BLaER1 treated with 17β-estradiol and CSF1 and Interleukin-3, amounts not matched to agents 10 nM and 100 nM (cell line): ENCODE data around the gene POU5F2.

Experiments
- H3K27ac ChIP-seq, 11 experiments: shearing (Covaris generic); formaldehyde crosslinking; 2 replicates each; pipeline ENCODE4 v1.8.1; 2022
- H3K27me3 ChIP-seq, 11 experiments: shearing (Covaris generic); formaldehyde crosslinking; 2 replicates each; pipeline ENCODE4 v1.8.1; 2022
- H3K36me3 ChIP-seq, 11 experiments: shearing (Covaris generic); formaldehyde crosslinking; 2 replicates each; pipeline ENCODE4 v1.8.1; 2022
- H3K4me1 ChIP-seq, 10 experiments: shearing (Covaris generic); formaldehyde crosslinking; 2 replicates each; pipeline ENCODE4 v1.8.1; 2022
- H3K4me2 ChIP-seq, 11 experiments: shearing (Covaris generic); formaldehyde crosslinking; 2 replicates each; pipeline ENCODE4 v1.8.1; 2022
- H3K4me3 ChIP-seq, 10 experiments: shearing (Covaris generic); formaldehyde crosslinking; 2 replicates each; pipeline ENCODE4 v1.8.1; 2022
- H3K9ac ChIP-seq, 11 experiments: shearing (Covaris generic); formaldehyde crosslinking; 2 replicates each; pipeline ENCODE4 v1.8.1; 2022
- H3K9me3 ChIP-seq, 11 experiments: shearing (Covaris generic); formaldehyde crosslinking; replicated peaks in 1 of 11; 2 replicates each; pipeline ENCODE4 v1.8.1; 2022
- H4K20me1 ChIP-seq, 11 experiments: shearing (Covaris generic); formaldehyde crosslinking; 2 replicates each; pipeline ENCODE4 v1.8.1; 2022
- Cebpa-rat ChIP-seq, 11 experiments: shearing (Covaris generic); IDR thresholded peaks; 2 replicates each; pipeline ENCODE4 v1.8.1; 2022

POU5F2 gene

DNA sequence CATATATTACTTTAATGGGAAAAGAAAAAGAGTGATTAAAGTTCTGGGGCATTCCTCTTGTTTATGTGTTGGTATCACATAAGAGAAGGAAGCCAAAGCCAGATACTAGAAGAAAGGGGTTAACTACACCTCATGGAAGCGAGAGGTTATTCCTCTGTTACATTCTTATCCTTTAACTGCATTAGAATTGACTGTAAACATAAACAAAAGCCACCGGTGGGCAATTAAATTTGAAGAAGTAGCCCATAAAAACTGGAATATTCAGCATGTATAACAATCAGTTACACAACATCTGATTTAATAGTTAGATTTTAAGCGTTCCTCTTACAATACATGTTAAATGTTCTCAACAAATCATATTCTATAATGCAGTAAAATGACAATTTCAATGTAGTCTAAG lies 18.8 kb downstream of the POU5F2 start:
- Histone ChIP-seq H3K4me3 (no peak overlapping the region), H3K27ac (no peak overlapping the region), H4K20me1 (no peaks in the 10 kb centered on the region), H3K27me3 (no peaks in the 10 kb centered on the region), H3K4me1 (no peaks in the 10 kb centered on the region), H3K4me2 (no peak overlapping the region), H3K9me3 (no peaks in the 10 kb centered on the region), H3K36me3 (no peaks in the 10 kb centered on the region), H3K9ac (no peak overlapping the region)
- no peak for TF ChIP-seq Cebpa-rat (IDR thresholded peaks at IDR 0.05)

DNA sequence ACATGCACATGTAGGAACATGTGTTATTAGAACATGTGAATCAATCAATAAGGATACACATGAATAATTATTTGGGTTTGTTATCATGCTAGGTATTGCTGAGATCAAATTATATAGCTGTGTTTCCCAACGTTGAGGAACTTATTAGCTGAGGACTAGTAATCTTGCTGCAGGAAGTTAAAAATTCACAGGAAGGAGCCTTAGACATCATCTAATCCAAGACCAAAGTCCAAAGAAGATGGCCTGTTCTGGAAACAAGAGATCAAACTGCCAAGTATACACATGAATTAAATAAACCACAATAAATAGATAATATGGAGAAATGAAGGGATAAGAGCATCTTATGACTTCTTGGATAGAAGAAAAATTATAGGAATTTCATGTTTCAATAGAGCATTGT lies 19.9 kb downstream of the POU5F2 start:
- no peaks in the 10 kb centered on the region for H3K4me1 ChIP-seq
- no peak overlapping the region for H3K4me3 ChIP-seq
- no peak overlapping the region for H3K9ac ChIP-seq
- H3K36me3 ChIP-seq: no peaks in the 10 kb centered on the region
- no peaks in the 10 kb centered on the region for H3K9me3 ChIP-seq
- no peaks in the 10 kb centered on the region for H4K20me1 ChIP-seq
- no peak overlapping the region for H3K27ac ChIP-seq
- H3K27me3 ChIP-seq: no peaks in the 10 kb centered on the region
- no peak for TF ChIP-seq Cebpa-rat (IDR thresholded peaks at IDR 0.05)
- H3K4me2 ChIP-seq: no peak overlapping the region

DNA sequence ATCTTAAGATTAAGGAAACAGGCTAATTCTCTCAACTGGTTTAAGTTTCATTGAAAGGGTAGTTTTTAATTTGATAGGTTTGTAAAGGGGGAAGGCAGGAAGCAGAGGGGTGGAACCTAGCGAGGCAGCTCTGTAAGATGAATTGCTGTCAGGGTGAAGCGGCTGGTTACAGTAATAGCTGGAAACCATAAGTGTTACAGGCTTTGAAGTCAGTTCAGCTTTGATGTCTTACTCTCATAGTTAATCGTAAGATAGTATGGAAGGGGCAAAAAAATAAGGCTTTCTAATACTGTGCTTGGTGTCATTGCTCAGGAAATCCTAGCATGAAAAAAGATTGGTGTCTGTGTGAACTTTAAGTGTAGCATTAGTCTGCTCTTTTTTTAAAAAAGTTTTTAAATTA lies 20.3 kb downstream of the POU5F2 start:
- Histone ChIP-seq H3K9ac (no peak overlapping the region), H3K9me3 (no peaks in the 10 kb centered on the region), H3K27ac (no peak overlapping the region), H3K4me1 (no peaks in the 10 kb centered on the region), H3K4me3 (no peak overlapping the region), H4K20me1 (no peaks in the 10 kb centered on the region), H3K27me3 (no peaks in the 10 kb centered on the region), H3K36me3 (no peaks in the 10 kb centered on the region), H3K4me2 (no peak overlapping the region)
- no peak for TF ChIP-seq Cebpa-rat (IDR thresholded peaks at IDR 0.05)

DNA sequence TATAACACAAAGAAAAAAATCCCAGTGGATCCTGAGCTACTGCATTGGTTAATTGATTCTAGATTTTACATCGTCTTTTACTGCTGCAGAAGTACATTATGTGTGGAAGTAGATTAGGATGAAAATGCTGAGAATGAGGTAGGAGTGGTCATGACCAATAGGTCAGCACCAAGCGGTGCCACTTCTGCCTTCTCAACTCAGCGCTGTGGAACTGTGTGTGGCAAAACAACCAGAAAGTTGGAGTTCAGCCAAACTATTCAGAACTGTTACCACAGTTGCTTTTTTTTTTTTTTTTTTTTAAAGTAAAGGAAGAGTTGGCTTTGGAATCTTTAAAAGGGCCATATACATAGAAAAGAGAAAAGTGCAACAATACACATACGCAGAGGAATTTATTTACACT lies 24.2 kb downstream of the POU5F2 start:
- Histone ChIP-seq H3K36me3 (no peaks in the 10 kb centered on the region), H3K9me3 (no peaks in the 10 kb centered on the region), H3K4me3 (no peak overlapping the region), H3K27me3 (no peaks in the 10 kb centered on the region), H4K20me1 (no peaks in the 10 kb centered on the region), H3K4me1 (no peaks in the 10 kb centered on the region), H3K9ac (no peak overlapping the region), H3K27ac (no peak overlapping the region), H3K4me2 (no peak overlapping the region)
- no peak for TF ChIP-seq Cebpa-rat (IDR thresholded peaks at IDR 0.05)

DNA sequence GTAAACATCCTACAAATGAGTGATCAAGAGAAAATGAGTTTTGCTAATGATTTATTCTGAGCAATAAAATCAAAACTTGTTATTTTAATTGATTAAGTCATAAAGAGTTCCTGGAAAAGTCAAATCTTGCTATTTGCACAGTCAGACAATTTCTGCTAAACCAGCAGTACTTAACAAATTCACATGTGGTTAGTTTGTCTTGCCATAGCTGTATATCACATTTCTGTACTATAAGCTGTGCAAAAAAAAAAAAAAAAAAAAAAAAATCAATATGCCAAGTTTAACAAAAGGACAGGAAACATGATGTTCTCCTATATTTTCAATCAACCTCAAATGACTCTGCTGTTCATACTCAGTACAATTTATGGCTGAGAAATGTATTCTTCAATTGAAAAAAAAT lies 24.9 kb downstream of the POU5F2 start:
- H3K4me2 ChIP-seq: no peak overlapping the region
- no peak overlapping the region for H3K27ac ChIP-seq
- H3K27me3 ChIP-seq: no peaks in the 10 kb centered on the region
- no peaks in the 10 kb centered on the region for H3K4me1 ChIP-seq
- no peak for TF ChIP-seq Cebpa-rat (IDR thresholded peaks at IDR 0.05)
- no peaks in the 10 kb centered on the region for H4K20me1 ChIP-seq
- H3K4me3 ChIP-seq: no peak overlapping the region
- H3K9ac ChIP-seq: no peak overlapping the region
- H3K9me3 ChIP-seq: no peaks in the 10 kb centered on the region
- no peaks in the 10 kb centered on the region for H3K36me3 ChIP-seq

DNA sequence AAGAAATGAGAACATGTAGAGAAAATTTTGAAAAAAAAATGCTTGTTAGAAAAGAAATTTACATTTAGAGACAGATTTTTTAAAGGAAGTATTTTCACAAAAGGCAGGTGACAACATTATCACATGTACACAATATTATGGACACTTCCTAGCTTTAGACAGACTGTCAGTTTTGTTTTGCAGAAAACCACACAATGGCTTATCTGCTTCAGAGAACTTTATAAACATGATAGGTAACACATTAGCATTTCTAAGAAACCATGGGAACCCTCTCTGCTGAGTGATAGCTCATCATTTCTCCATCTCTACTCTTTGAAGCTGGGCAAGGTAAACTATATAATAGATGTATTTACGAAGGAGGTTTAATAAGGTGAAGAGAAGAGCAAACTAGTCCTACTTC lies 25.6 kb downstream of the POU5F2 start:
- Histone ChIP-seq H3K4me3 (no peak overlapping the region), H3K27me3 (no peaks in the 10 kb centered on the region), H3K9ac (no peak overlapping the region), H3K4me1 (no peaks in the 10 kb centered on the region), H3K9me3 (no peaks in the 10 kb centered on the region), H3K4me2 (no peak overlapping the region), H3K36me3 (no peaks in the 10 kb centered on the region), H4K20me1 (no peaks in the 10 kb centered on the region), H3K27ac (no peak overlapping the region)
- TF ChIP-seq Cebpa-rat (IDR thresholded peaks at IDR 0.05): no peak

DNA sequence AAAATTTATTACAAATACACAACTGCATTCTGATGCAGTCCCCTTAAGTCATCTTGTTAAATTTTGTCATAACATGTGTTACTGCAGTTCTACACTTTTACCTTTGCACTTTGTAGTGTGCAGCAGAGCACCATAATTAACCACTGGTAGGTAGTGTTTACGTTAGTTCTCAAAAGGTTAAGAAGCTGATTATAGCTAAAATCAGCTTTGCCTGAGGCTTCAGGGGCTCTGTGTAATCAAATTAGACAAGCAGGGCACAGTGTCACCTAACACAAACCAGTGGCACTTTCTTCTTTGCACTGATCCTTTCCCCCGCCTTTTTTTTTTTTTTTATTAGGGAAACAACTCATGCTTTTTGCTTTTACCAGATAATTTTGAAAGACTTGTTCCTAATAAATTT lies 26.1 kb downstream of the POU5F2 start:
- Histone ChIP-seq H3K9me3 (no peaks in the 10 kb centered on the region), H3K4me3 (no peak overlapping the region), H3K27me3 (no peaks in the 10 kb centered on the region), H3K27ac (no peak overlapping the region), H3K9ac (no peak overlapping the region), H3K4me2 (no peak overlapping the region), H3K36me3 (no peaks in the 10 kb centered on the region), H4K20me1 (no peaks in the 10 kb centered on the region), H3K4me1 (no peaks in the 10 kb centered on the region)
- no peak for TF ChIP-seq Cebpa-rat (IDR thresholded peaks at IDR 0.05)

DNA sequence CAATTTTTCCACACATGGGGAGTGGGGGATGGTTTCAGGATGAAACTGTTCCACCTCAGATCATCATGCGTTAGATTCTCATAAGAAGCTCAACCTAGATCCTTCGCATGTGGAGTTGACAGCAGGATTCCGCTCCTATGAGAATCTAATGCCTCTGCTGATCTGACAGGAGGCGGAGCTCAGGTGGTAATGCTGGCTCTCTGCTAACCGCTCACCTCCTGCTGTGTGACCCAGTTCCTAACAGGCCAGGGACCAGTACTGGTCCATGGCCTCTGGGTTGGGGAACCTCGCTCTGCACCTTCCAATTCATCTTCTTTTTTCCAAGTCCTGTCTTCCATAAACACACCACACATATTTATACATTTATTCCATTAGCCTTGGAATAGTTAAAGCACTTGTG lies 33.0 kb downstream of the POU5F2 start:
- Histone ChIP-seq H3K4me1 (no peaks in the 10 kb centered on the region), H3K4me3 (no peak overlapping the region), H3K9ac (no peak overlapping the region), H4K20me1 (no peaks in the 10 kb centered on the region), H3K4me2 (no peak overlapping the region), H3K9me3 (no peaks in the 10 kb centered on the region), H3K27ac (no peak overlapping the region), H3K27me3 (no peaks in the 10 kb centered on the region), H3K36me3 (no peaks in the 10 kb centered on the region)
- TF ChIP-seq Cebpa-rat (IDR thresholded peaks at IDR 0.05): no peak

DNA sequence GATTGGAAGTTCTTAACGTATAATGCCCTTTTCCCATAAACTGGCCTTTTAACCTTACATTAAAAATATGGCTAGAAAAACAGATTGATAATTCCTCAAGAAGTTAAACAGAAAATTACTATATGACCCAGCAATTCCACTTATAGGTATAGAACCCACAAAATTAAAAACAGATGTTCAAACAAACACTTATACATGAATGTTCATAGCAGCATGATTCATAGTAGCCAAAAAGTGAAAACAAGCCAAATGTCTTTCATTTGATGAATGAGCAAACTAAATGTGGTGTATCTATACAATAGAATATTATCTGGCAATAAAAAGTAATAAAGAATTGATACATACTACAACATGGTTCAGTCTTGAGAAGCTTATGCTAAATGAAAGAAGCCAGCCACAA lies 35.5 kb downstream of the POU5F2 start:
- no peaks in the 10 kb centered on the region for H3K36me3 ChIP-seq
- H3K9ac ChIP-seq: no peak overlapping the region
- H3K27ac ChIP-seq: no peak overlapping the region
- no peaks in the 10 kb centered on the region for H3K4me1 ChIP-seq
- no peaks in the 10 kb centered on the region for H3K9me3 ChIP-seq
- H3K27me3 ChIP-seq: no peaks in the 10 kb centered on the region
- H3K4me2 ChIP-seq: no peak overlapping the region
- no peak for TF ChIP-seq Cebpa-rat (IDR thresholded peaks at IDR 0.05)
- no peaks in the 10 kb centered on the region for H4K20me1 ChIP-seq
- no peak overlapping the region for H3K4me3 ChIP-seq

DNA sequence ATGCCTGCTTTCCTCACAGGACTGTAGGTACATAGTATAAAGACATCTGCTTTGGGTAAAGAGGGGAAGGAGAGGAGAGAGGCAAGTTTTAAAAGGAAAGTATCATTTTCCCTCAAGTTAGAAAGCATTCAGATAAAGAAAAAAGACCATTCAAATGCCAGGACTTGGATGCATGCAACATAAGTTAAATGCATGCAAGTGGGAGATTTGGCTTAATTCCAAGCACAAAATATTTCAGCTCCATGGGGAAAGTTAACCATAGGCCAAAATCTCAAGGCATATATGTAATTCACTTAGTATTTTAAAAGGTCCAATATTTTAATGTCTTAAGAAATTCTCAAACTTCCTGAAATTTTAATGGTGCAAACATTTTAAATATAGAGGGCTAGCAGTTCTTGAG lies 36.4 kb downstream of the POU5F2 start:
- TF ChIP-seq Cebpa-rat (IDR thresholded peaks at IDR 0.05): no peak
- H3K9me3 ChIP-seq: no peaks in the 10 kb centered on the region
- H3K4me3 ChIP-seq: no peak overlapping the region
- H3K4me1 ChIP-seq: no peaks in the 10 kb centered on the region
- no peaks in the 10 kb centered on the region for H3K36me3 ChIP-seq
- no peak overlapping the region for H3K4me2 ChIP-seq
- no peaks in the 10 kb centered on the region for H3K27me3 ChIP-seq
- H3K9ac ChIP-seq: no peak overlapping the region
- H3K27ac ChIP-seq: no peak overlapping the region
- H4K20me1 ChIP-seq: no peaks in the 10 kb centered on the region

DNA sequence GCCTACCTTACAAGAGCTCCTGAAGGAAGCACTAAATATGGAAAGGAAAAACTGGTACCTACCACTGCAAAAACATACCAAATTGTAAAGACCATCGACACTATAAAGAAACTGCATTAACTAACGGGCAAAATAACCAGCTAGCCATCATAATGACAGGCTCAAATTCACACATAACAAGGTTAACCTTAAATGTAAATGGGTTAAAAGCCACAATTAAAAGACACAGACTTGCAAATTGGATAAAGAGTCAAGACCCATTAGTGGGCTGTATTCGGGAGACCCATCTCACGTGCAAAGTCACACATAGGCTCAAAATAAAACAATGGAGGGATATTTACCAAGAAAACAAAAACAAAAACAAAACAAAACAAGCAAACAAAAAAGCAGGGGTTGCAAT lies 49.4 kb downstream of the POU5F2 start:
- no peak for TF ChIP-seq Cebpa-rat (IDR thresholded peaks at IDR 0.05)
- Histone ChIP-seq H3K9me3 (peaks cover 0 to 11% (median 0%) of the 10 kb centered on the region in 11 experiments; a peak in 5 of 22 replicates), H3K4me1 (no peaks in the 10 kb centered on the region), H3K4me3 (no peak overlapping the region), H3K4me2 (no peak overlapping the region), H3K36me3 (peaks cover 0 to 14% (median 0%) of the 10 kb centered on the region in 11 experiments; a peak in 2 of 22 replicates), H3K27ac (no peak overlapping the region), H3K9ac (no peak overlapping the region), H4K20me1 (0 out of 22 replicates have a peak, but pooled peaks cover 0 to 3% (median 0%) of the 10 kb centered on the region in 11 experiments), H3K27me3 (no peaks in the 10 kb centered on the region)
